ENCODE data around the gene RAB4A. TPM values are rescaled to one million over a fixed set of nuclear protein-coding genes. Genes with fewer than 3 reads are reported as not detected.

The RAB4A gene
- total RNA-seq, 1 donor from 2014 or later, result 58.6 TPM

DNA sequence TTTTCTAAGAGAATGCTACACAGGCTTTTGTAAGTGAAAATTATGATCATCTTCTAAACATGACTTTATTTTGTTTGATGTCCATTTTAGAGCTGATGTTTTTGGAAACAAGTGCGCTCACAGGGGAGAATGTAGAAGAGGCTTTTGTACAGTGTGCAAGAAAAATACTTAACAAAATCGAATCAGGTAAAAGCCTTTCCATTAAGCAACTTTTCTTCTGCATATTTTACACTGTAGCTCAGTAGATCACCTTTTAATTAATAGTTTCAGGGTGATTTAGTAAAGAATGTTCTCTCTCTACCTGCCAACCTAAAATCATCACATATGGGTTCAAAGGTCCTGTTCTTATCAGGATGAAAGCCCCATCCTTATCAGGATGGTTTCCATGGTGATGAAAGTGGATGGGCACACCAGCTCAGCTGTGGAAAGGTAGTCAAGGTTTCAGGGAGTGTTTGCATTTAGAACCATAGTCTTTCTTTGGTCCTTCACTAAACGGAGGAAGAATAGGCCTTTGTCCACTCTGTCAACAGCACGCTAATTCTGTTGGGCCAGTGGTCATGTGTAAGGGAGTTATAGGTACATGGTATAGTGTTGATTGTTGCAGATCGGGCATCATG lies 28.1 kb downstream of the RAB4A start:
- no peak overlapping the region for H3K4me3 Mint-ChIP-seq (ENCODE audit: unreplicated experiment)
- H3K27me3 Mint-ChIP-seq (ENCODE audit: low read depth), result no peaks in the 10 kb centered on the region

DNA sequence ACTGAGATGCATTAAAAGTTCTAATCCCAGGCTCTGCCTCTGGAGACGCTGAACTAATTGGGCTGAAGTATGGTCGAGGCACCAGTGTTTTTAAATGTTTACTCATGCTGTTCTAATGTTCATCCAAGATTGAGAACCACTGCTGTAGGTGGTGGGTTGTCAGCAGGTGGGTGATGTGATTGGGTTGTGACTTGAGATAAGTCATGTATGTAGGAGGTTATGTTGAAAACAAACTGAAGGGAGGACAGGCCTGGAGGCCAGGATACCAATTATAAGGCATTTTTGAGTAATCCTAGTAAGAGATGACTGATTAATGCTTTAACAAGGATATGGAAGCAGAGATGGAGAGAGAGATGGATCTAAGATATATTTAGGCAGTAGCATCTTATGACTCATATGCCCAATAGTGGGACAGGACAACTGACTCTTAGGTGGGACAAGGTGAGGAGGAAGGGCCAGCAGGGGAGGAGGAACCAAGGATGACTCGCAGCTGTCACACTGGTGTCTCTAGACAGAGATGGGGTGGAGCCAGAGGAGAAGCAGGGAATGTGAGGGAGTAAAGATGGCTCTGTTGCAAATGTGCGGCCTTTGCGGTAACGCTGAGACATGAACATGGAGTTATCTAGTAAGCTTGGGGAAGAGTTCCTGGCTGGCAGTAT lies 29.3 kb downstream of the RAB4A start:
- peaks cover 22% of the 10 kb centered on the region for H3K4me1 Mint-ChIP-seq (ENCODE audit: low read depth)

More for the DNA sequence above, 28.1 kb downstream of the RAB4A start:
- no peaks in the 10 kb centered on the region for H3K9me3 Mint-ChIP-seq (ENCODE audit: low read depth)
- H3K36me3 Mint-ChIP-seq (ENCODE audit: low read depth), result peaks cover 19% of the 10 kb centered on the region
- DNase-seq (ENCODE audit: low spot score), result no peak
- H3K4me1 Mint-ChIP-seq (ENCODE audit: low read depth), result peaks cover 22% of the 10 kb centered on the region
- TF ChIP-seq, protein P1, sequence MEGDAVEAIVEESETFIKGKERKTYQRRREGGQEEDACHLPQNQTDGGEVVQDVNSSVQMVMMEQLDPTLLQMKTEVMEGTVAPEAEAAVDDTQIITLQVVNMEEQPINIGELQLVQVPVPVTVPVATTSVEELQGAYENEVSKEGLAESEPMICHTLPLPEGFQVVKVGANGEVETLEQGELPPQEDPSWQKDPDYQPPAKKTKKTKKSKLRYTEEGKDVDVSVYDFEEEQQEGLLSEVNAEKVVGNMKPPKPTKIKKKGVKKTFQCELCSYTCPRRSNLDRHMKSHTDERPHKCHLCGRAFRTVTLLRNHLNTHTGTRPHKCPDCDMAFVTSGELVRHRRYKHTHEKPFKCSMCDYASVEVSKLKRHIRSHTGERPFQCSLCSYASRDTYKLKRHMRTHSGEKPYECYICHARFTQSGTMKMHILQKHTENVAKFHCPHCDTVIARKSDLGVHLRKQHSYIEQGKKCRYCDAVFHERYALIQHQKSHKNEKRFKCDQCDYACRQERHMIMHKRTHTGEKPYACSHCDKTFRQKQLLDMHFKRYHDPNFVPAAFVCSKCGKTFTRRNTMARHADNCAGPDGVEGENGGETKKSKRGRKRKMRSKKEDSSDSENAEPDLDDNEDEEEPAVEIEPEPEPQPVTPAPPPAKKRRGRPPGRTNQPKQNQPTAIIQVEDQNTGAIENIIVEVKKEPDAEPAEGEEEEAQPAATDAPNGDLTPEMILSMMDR (IDR thresholded peaks at IDR 0.05), result no peak
- H3K27ac Mint-ChIP-seq (ENCODE audit: unreplicated experiment), result no peak overlapping the region

GRCh38 chr1:229302740-229303139 lies 31.8 kb downstream of the RAB4A start:
- peaks cover 17% of the 10 kb centered on the region for H3K36me3 Mint-ChIP-seq (ENCODE audit: low read depth)
- TF ChIP-seq, protein P1 (IDR thresholded peaks at IDR 0.05), result no peak
- no peak for DNase-seq (ENCODE audit: low spot score)
- H3K4me3 Mint-ChIP-seq (ENCODE audit: unreplicated experiment), result no peak overlapping the region
- H3K27me3 Mint-ChIP-seq (ENCODE audit: low read depth), result no peaks in the 10 kb centered on the region
- peaks cover 13% of the 10 kb centered on the region for H3K4me1 Mint-ChIP-seq (ENCODE audit: low read depth)
- no peak overlapping the region for H3K27ac Mint-ChIP-seq (ENCODE audit: unreplicated experiment)
- no peaks in the 10 kb centered on the region for H3K9me3 Mint-ChIP-seq (ENCODE audit: low read depth)

More for the DNA sequence above, 29.3 kb downstream of the RAB4A start:
- Mint-ChIP-seq H3K27ac (ENCODE audit: unreplicated experiment) (no peak overlapping the region), H3K27me3 (ENCODE audit: low read depth) (no peaks in the 10 kb centered on the region), H3K9me3 (ENCODE audit: low read depth) (no peaks in the 10 kb centered on the region), H3K4me3 (ENCODE audit: unreplicated experiment) (no peak overlapping the region), H3K36me3 (ENCODE audit: low read depth) (peaks cover 16% of the 10 kb centered on the region)
- DNase-seq (ENCODE audit: low spot score), result no peak
- TF ChIP-seq, protein P1 (IDR thresholded peaks at IDR 0.05), result no peak

DNA sequence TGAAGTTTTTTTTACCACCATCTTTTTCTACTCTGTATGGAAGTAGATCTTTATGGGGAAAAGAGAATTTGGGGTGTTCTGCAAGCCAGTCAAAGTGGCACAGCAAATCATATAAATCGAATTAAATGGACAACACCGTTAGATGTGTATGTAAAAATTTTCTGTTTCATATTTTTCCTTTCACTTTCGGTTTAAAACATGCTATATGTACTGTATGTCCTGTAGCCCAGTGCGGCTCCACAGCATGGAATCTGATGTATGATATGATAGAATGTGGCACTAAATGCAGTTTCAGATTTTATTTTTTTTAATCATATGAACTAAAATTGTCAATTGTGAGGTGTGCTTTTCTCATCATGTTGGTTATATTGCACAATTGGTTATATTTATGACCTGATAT lies 32.9 kb downstream of the RAB4A start:
- Mint-ChIP-seq H3K27ac (ENCODE audit: unreplicated experiment) (no peak overlapping the region), H3K36me3 (ENCODE audit: low read depth) (peaks cover 20% of the 10 kb centered on the region), H3K9me3 (ENCODE audit: low read depth) (no peaks in the 10 kb centered on the region), H3K27me3 (ENCODE audit: low read depth) (no peaks in the 10 kb centered on the region), H3K4me1 (ENCODE audit: low read depth) (peaks cover 13% of the 10 kb centered on the region), H3K4me3 (ENCODE audit: unreplicated experiment) (no peak overlapping the region)
- TF ChIP-seq, protein P1 (IDR thresholded peaks at IDR 0.05), result no peak
- no peak for DNase-seq (ENCODE audit: low spot score)

DNA sequence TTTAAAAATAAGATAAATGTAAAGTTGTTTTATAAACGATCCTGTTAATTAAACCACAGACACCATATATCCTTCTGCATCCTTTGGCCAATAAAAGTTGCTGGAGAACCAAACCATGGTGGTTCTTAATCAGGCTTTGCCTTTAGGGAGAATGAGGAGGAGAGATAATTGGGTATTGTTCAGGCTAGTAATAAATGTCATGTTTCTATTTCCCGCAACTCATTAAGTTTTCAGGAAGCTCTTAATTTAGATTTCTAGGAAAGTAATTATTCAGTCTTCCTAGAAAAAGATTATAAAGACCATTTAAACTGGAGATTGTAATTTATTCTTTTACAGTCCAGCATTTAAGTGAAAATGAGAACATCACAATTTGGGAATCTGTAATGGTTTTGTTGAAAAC lies 34.5 kb downstream of the RAB4A start:
- Mint-ChIP-seq H3K27me3 (ENCODE audit: low read depth) (no peaks in the 10 kb centered on the region), H3K4me3 (ENCODE audit: unreplicated experiment) (no peak overlapping the region), H3K9me3 (ENCODE audit: low read depth) (no peaks in the 10 kb centered on the region), H3K4me1 (ENCODE audit: low read depth) (peaks cover 9% of the 10 kb centered on the region), H3K36me3 (ENCODE audit: low read depth) (peaks cover 10% of the 10 kb centered on the region), H3K27ac (ENCODE audit: unreplicated experiment) (no peak overlapping the region)
- TF ChIP-seq, protein P1 (IDR thresholded peaks at IDR 0.05), result no peak
- DNase-seq (ENCODE audit: low spot score), result no peak
